Stimulated activated CD8-positive, alpha-beta memory T cell treated with anti-CD3 and anti-CD28 coated beads, Interleukin-12 subunit alpha, Interleukin-12 subunit beta, amount 100 ng/mL, for 4 hours (primary cell): Measurements from ENCODE around the gene HOXD3.

Experiments
- DNase-seq: peaks from one replicate; pipeline ENCODE4 v3.0.0-alpha.2; 2020; ENCODE audit warnings: low read depth

Gene HOXD3

DNA sequence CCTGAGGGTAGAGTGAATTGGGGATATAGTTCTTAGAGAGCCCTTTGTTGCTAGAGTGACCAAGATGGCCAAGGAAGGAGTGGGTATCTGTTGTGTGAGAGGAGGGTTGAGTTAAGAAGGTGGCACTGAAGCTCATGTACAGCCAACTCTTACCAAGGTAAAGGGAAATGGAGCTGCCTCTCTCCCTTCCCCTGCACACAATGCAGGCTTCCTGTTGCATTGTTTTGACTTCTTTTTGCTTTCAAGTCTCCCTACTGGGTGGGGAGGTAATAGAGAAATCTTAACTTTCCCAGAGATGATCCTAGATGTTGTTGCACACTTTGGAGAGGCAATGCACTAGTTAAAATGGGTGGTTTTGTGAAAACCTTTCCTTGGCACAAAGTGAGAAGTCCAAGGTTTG is 55.2 kb downstream of the HOXD3 start:
- DNase-seq: no peak

DNA sequence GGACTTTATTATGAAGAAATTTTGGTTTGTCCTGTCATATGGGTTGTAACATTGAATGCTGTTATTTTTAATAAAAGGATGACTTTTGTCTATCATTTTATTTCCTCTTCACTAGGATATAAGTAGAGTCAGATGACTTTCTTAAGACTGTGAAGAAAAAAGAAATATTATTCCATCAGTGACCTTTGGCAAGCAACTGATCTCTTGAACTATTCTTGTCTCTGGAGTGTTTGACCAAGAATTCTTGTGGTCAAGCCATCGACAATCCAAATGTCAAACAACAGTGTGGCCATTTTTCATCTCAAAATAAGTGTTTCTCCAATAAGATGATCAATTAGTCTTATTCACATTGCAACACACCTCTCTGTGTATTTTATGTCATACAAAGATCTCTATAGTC is 56.3 kb downstream of the HOXD3 start:
- DNase-seq: no peak
